HTR-8/SVneo (cell line): ENCODE results near the gene BSN.
A peak's percentile ranks its signal among the peaks of the same experiment; 100 is the strongest.

Experiments
- DNase-seq: peaks from one replicate; pipeline ENCODE4 v3.0.0; 2011; ENCODE audit warnings: low spot score, mixed read lengths; ENCODE audit not compliant: insufficient read length
- FAIRE-seq: peaks from 2 replicates; lab custom pipeline; 2011; peaks lifted over from hg19 to GRCh38; lab: Jason Lieb, UNC

The BSN gene

GRCh38 chr3:49591615-49592014, 37.3 kb downstream of the BSN start:
- DNase-seq (no peak), FAIRE-seq (no peak)

- no peak for DNase-seq
- FAIRE-seq, result no peak
Observed at GRCh38 chr3:49593041-49593440, 38.8 kb downstream of the BSN start.

- FAIRE-seq (no peak), DNase-seq (no peak)
Observed at GRCh38 chr3:49600781-49601180, 46.5 kb downstream of the BSN start.

GRCh38 chr3:49601358-49602048, 47.2 kb downstream of the BSN start:
- no peak for DNase-seq
- no peak for FAIRE-seq

GRCh38 chr3:49602049-49602554, 47.8 kb downstream of the BSN start:
- no peak for FAIRE-seq
- DNase-seq, result no peak

GRCh38 chr3:49602877-49603411, 48.7 kb downstream of the BSN start:
- DNase-seq (no peak), FAIRE-seq (no peak)

GRCh38 chr3:49606427-49606826, 52.1 kb downstream of the BSN start:
- FAIRE-seq, result peak; percentile 44
- DNase-seq, result no peak

- FAIRE-seq (peak; percentile 92), DNase-seq (no peak)
Observed at GRCh38 chr3:49607105-49607591, 52.9 kb downstream of the BSN start.

GRCh38 chr3:49607796-49608195, 53.5 kb downstream of the BSN start:
- no peak for FAIRE-seq

GRCh38 chr3:49609314-49609713, 55.0 kb downstream of the BSN start:
- DNase-seq (no peak), FAIRE-seq (no peak)

More at GRCh38 chr3:49607796-49608195, 53.5 kb downstream of the BSN start:
- no peak for DNase-seq

GRCh38 chr3:49609815-49610214, 55.5 kb downstream of the BSN start:
- no peak for FAIRE-seq
- DNase-seq, result no peak

GRCh38 chr3:49610666-49611280, 56.5 kb downstream of the BSN start:
- no peak for FAIRE-seq
- no peak for DNase-seq

GRCh38 chr3:49611291-49611690, 57.0 kb downstream of the BSN start:
- no peak for DNase-seq

GRCh38 chr3:49611719-49612118, 57.4 kb downstream of the BSN start:
- DNase-seq (no peak), FAIRE-seq (no peak)

More at GRCh38 chr3:49611291-49611690, 57.0 kb downstream of the BSN start:
- no peak for FAIRE-seq

- DNase-seq, result no peak
- peak; percentile 13 for FAIRE-seq
Observed at GRCh38 chr3:49614936-49615335, 60.7 kb downstream of the BSN start.

GRCh38 chr3:49616061-49616460, 61.8 kb downstream of the BSN start:
- FAIRE-seq, result no peak
- no peak for DNase-seq

GRCh38 chr3:49616491-49616941, 62.2 kb downstream of the BSN start:
- DNase-seq, result no peak
- FAIRE-seq, result no peak

GRCh38 chr3:49617390-49618013, 63.2 kb downstream of the BSN start:
- DNase-seq (no peak), FAIRE-seq (no peak)

GRCh38 chr3:49618412-49618811, 64.1 kb downstream of the BSN start:
- DNase-seq (no peak), FAIRE-seq (peak; percentile 81)

GRCh38 chr3:49619649-49620048, 65.4 kb downstream of the BSN start:
- DNase-seq (no peak), FAIRE-seq (no peak)

- no peak for FAIRE-seq
- no peak for DNase-seq
Observed at GRCh38 chr3:49620728-49621127, 66.5 kb downstream of the BSN start.
